ENCODE results near the gene TGFBR2.

The TGFBR2 gene

GRCh38 chr3:30720586-30721313 is 114.3 kb downstream of the TGFBR2 start:
- Histone ChIP-seq H3K27ac (no peak overlapping the region), H3K4me3 (no peak overlapping the region)

- H3K27ac ChIP-seq, result no peak overlapping the region
- no peak overlapping the region for H3K4me3 ChIP-seq
Observed at GRCh38 chr3:30721314-30721634, 114.9 kb downstream of the TGFBR2 start.

DNA sequence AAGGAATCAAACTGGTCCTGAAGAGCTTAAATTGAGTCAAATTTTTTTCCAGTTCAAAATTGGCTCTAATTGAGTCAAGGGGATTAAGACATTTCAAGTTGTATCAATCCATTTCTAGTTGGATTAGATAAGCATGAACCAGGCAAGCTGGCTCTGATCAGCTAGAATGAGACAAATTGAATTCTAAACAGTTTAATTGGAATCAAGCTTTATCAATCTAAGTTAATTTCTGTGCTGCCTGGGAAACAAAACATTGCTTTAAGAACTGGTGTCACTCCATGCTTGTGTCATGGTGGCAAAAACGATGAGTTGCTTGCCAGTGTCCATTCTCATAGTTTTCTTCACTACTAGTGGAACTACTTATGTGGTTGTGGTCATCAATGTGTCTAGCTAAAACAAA is 116.8 kb downstream of the TGFBR2 start:
- no peak overlapping the region for H3K27ac ChIP-seq
- no peak overlapping the region for H3K4me3 ChIP-seq

GRCh38 chr3:30724863-30725262 is 118.5 kb downstream of the TGFBR2 start:
- H3K27ac ChIP-seq, result no peak overlapping the region
- H3K4me3 ChIP-seq, result no peak overlapping the region

DNA sequence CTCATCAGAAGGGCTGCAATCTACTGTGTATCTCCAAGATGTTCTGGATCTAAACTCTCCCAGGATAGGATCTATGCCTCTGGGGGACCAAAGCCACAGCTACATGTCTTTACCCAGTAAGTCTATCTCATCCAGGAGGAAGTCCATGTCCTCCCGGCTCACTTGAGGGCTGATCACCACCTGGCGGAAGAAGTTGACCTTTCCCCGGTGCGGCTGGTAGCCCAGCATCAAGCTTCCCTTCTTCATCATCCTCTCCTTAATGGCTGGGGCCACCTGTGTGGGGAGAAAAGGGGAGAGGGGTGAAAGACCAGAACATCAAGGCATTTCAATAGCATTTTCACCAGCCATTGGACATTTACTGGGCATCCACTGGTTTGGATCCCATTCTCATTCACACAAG is 121.7 kb downstream of the TGFBR2 start:
- H3K4me3 ChIP-seq, result no peak overlapping the region

DNA sequence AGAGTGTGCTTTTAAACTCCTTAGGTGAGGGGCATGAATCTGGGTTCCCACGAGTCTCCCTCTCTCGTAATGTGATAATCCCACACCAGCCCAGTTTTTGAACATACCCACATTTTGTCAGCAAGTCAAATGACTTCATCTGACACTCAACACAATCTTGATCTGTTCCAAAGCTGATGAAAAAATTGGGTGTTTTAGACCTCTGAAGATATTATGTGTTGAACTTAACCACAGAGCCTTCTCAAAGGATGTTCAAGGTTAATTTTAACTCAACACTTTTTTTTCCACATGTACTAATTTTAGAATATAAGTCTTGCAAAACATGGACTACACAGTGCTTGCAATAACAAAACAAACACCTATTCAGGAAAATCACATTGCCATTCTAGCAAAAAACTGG is 123.1 kb downstream of the TGFBR2 start:
- H3K27ac ChIP-seq, result no peak overlapping the region

More for the DNA sequence above, 121.7 kb downstream of the TGFBR2 start:
- H3K27ac ChIP-seq, result no peak overlapping the region

GRCh38 chr3:30729936-30730335 is 123.5 kb downstream of the TGFBR2 start:
- Histone ChIP-seq H3K4me3 (no peak overlapping the region), H3K27ac (no peak overlapping the region)

More for the DNA sequence above, 123.1 kb downstream of the TGFBR2 start:
- no peak overlapping the region for H3K4me3 ChIP-seq

DNA sequence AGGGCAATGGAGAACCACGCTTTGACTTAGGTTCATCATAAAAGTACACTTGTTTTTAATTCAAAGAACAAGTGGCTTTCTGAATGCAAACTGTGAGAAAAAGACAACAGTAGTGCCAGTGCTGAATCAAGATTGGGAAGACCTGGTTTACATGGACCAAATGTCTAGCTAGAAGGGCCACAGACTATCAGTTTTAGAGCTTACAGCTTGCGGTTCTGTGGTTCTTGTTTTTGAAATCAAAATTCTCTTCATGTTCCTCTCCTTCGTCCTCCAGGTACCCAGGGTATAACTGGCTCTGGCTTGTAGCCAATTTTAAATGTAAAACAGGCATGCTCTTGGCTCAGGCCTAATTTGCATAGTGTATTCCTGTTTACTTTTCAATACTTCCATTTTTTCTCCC is 124.6 kb downstream of the TGFBR2 start:
- Histone ChIP-seq H3K4me3 (no peak overlapping the region), H3K27ac (no peak overlapping the region)

DNA sequence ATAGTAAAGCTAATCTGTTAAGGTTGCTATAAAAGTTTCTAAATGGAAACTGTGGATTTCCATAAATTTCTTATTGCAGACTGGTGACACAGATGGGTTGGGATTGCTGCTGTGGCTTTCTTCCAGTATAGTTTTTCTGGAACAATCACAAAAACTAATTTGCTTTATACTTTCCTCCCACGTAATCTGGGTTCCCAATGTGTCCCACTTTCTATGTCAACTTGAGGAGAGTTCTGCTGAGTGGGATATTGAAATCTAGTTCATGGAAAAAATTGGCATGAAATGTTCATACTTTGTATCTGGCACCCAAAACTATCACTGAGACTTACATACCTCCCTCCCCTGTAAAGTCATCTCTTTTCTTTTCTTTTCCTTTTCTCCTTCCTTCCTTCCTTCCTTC is 126.8 kb downstream of the TGFBR2 start:
- H3K27ac ChIP-seq, result no peak overlapping the region
- no peak overlapping the region for H3K4me3 ChIP-seq

DNA sequence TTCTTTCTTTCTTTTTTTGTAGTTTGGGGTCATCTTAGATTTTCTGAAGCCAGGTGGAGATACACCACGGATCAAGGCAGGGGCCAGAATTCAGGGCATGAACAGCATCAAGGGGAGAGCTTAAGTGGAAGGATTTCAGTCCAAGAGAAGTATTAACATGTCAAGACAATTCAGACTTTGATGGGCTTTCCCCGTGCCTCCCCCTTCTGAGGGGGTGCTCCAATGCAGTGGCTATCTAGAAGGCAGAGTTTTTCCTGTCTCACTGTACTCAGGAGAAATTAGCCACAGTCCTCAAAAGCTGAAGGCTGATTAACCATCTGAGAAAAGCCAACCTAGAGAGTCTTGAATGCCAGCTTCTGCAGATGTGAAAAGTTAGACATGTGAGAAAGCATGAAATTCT is 127.3 kb downstream of the TGFBR2 start:
- Histone ChIP-seq H3K27ac (no peak overlapping the region), H3K4me3 (no peak overlapping the region)

DNA sequence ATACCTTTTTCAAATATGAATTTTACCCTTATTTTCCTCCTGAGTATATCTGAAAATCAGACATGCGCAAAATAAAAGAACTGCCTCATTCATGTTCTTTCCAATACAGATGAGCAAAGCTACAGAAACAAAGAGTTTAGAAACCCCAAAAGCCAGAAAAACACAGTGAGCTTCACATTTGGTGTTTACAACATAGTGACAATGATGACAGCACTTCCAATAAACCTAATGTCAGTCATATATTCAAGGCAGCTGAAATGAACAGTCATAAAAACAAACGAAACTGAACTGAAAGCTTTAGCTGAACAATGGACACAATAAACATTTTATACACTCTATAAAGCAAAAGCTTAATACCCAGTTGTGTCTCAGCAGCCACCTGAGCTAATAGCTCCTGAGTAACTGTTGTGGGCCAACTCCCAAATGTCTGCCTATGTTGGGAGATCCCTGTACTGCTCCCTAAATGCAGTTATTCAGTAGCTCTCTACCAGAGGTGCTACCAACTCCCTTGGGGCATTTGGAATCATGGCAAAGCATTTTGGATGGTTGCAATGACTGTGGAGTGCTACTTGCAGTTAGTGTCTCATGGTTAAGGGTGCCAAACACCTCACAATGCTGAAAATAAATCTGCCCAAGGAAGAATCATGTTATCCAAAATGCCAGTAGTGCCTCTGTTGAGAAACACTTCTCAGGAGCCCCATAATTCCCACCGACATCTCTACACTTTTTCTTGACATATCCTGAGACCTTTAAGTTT is 131.5 kb downstream of the TGFBR2 start:
- no peak overlapping the region for H3K4me3 ChIP-seq
- H3K27ac ChIP-seq, result no peak overlapping the region

DNA sequence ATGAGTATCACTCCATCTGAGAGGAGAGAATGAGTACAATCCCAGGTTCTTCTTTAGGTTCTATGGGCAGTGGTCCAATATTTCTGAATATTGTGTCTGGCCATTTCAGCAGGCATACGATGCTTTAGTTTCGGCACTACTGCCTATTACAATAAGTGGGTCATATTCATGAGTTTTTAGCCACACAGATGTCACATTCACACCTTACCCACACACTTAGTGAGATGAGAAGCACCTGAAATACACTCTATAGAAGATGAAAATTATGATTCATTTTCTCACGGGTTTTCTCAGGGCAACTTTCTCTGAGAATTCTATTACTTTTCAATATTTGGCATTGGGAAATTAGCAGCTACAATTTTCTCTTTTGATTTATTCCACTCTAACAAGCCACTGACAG is 132.2 kb downstream of the TGFBR2 start:
- Histone ChIP-seq H3K4me3 (no peak overlapping the region), H3K27ac (no peak overlapping the region)

- Histone ChIP-seq H3K27ac (no peak overlapping the region), H3K4me3 (no peak overlapping the region)
Observed at GRCh38 chr3:30741889-30742288, 135.5 kb downstream of the TGFBR2 start.

- Histone ChIP-seq H3K27ac (no peak overlapping the region), H3K4me3 (no peak overlapping the region)
Observed at GRCh38 chr3:30742796-30743619, 136.6 kb downstream of the TGFBR2 start.

Data from skin epidermis (tissue), 12 donors.